Measurements from ENCODE around the gene CFAP299.

GRCh38 chr4:80305466-80305865 lies 30.1 kb upstream of the CFAP299 start:
- TF ChIP-seq CTCF (conservative IDR thresholded peaks at IDR 0.05; ENCODE audit: low read depth, low read length) = no peak
- TF ChIP-seq EZH2 (IDR thresholded peaks at IDR 0.05; ENCODE audit: borderline replicate concordance, low read depth, low read length, poor library complexity, severe bottlenecking) = no peak
